ENCODE data around the gene ZNF503.
"Not testable (repeated sequence)": the region's sequence is repeated elsewhere in the genome, so short reads cannot be mapped to it uniquely, and the experiment has no call there.

ZNF503 gene

GRCh38 chr10:75363431-75363830 is 38.1 kb downstream of the ZNF503 start:
- Histone ChIP-seq H3K9ac (ENCODE audit: low read length) (no peak overlapping the region), H3K27ac (ENCODE audit: low read depth, low read length) (no peak overlapping the region), H3K4me2 (ENCODE audit: low read length) (no peak overlapping the region), H3K4me1 (ENCODE audit: control insufficient read depth in 1 of 2, insufficient read depth in 2 of 2, low read length in 2 of 2) (peaks cover 8 to 10% of the 10 kb centered on the region in 2 experiments), H3K79me2 (ENCODE audit: control insufficient read depth, insufficient read depth, low read length, poor library complexity) (no peaks in the 10 kb centered on the region), H2BK5ac (ENCODE audit: low read depth, low read length, poor library complexity) (no peak overlapping the region), H4K8ac (ENCODE audit: low read depth, low read length) (no peak overlapping the region), H2BK120ac (ENCODE audit: insufficient read depth, low read length, poor library complexity) (no peak overlapping the region), H2AK5ac (ENCODE audit: low read length) (no peak overlapping the region), H3K36me3 (ENCODE audit: control insufficient read depth in 1 of 2, insufficient read depth in 2 of 2, low read length in 2 of 2) (no peaks in the 10 kb centered on the region), H3K14ac (ENCODE audit: low read length) (no peak overlapping the region), H3K27me3 (ENCODE audit: insufficient read depth, low read length) (no peaks in the 10 kb centered on the region), H3K79me1 (ENCODE audit: low read length) (no peaks in the 10 kb centered on the region), H3K4me3 (ENCODE audit: low read depth, low read length) (no peak overlapping the region), H2BK12ac (ENCODE audit: low read length) (no peak overlapping the region), H3K4ac (ENCODE audit: low read depth, low read length) (no peak overlapping the region), H2AFZ (ENCODE audit: insufficient read depth, low read length, poor library complexity) (no peak overlapping the region), H3K23ac (ENCODE audit: low read length) (no peak overlapping the region), H3K9me3 (ENCODE audit: insufficient read depth, low read depth, low read length) (no peaks in the 10 kb centered on the region), H3K18ac (ENCODE audit: low read length) (no peak overlapping the region), H4K91ac (ENCODE audit: low read depth, low read length) (no peak overlapping the region), H4K12ac (ENCODE audit: low read depth, low read length) (no peak overlapping the region)
- no peak for DNase-seq
- no CpG with 5 or more reads among the region's 4 CpGs for WGBS (ENCODE audit: extremely low coverage, insufficient coverage, insufficient read length)

- not testable (repeated sequence) for H3K79me2 ChIP-seq (ENCODE audit: control insufficient read depth, insufficient read depth, low read length, poor library complexity); H3K4ac ChIP-seq (ENCODE audit: low read depth, low read length); H2BK120ac ChIP-seq (ENCODE audit: insufficient read depth, low read length, poor library complexity); H3K79me1 ChIP-seq (ENCODE audit: low read length); H4K91ac ChIP-seq (ENCODE audit: low read depth, low read length); H3K18ac ChIP-seq (ENCODE audit: low read length); H3K4me2 ChIP-seq (ENCODE audit: low read length); H3K36me3 ChIP-seq (ENCODE audit: control insufficient read depth in 1 of 2, insufficient read depth in 2 of 2, low read length in 2 of 2); H3K27me3 ChIP-seq (ENCODE audit: insufficient read depth, low read length); H4K12ac ChIP-seq (ENCODE audit: low read depth, low read length); H3K9ac ChIP-seq (ENCODE audit: low read length); H3K23ac ChIP-seq (ENCODE audit: low read length); H2BK12ac ChIP-seq (ENCODE audit: low read length); H3K9me3 ChIP-seq (ENCODE audit: insufficient read depth, low read depth, low read length); H4K8ac ChIP-seq (ENCODE audit: low read depth, low read length); H2AFZ ChIP-seq (ENCODE audit: insufficient read depth, low read length, poor library complexity); H3K14ac ChIP-seq (ENCODE audit: low read length); H3K4me3 ChIP-seq (ENCODE audit: low read depth, low read length); H2AK5ac ChIP-seq (ENCODE audit: low read length); H2BK5ac ChIP-seq (ENCODE audit: low read depth, low read length, poor library complexity); DNase-seq; H3K27ac ChIP-seq (ENCODE audit: low read depth, low read length)
- no CpG with 5 or more reads among the region's 8 CpGs for WGBS (ENCODE audit: extremely low coverage, insufficient coverage, insufficient read length)
- peaks cover 8 to 10% of the 10 kb centered on the region in 2 experiments for H3K4me1 ChIP-seq (ENCODE audit: control insufficient read depth in 1 of 2, insufficient read depth in 2 of 2, low read length in 2 of 2)
Measured at GRCh38 chr10:75359876-75360275, 41.7 kb downstream of the ZNF503 start.

- H3K79me2 ChIP-seq (ENCODE audit: control insufficient read depth, insufficient read depth, low read length, poor library complexity), result no peaks in the 10 kb centered on the region
- H4K12ac ChIP-seq (ENCODE audit: low read depth, low read length), result no peak overlapping the region
- H3K9ac ChIP-seq (ENCODE audit: low read length), result no peak overlapping the region
- H3K36me3 ChIP-seq (ENCODE audit: control insufficient read depth in 1 of 2, insufficient read depth in 2 of 2, low read length in 2 of 2), result no peaks in the 10 kb centered on the region
- H2BK5ac ChIP-seq (ENCODE audit: low read depth, low read length, poor library complexity), result no peak overlapping the region
- no peak overlapping the region for H3K23ac ChIP-seq (ENCODE audit: low read length)
- no peak overlapping the region for H3K27ac ChIP-seq (ENCODE audit: low read depth, low read length)
- DNase-seq, result peak; percentile 58 to 84
- no peak overlapping the region for H2AK5ac ChIP-seq (ENCODE audit: low read length)
- H3K9me3 ChIP-seq (ENCODE audit: insufficient read depth, low read depth, low read length), result no peaks in the 10 kb centered on the region
- no peak overlapping the region for H3K14ac ChIP-seq (ENCODE audit: low read length)
- no peak overlapping the region for H2BK120ac ChIP-seq (ENCODE audit: insufficient read depth, low read length, poor library complexity)
- H4K91ac ChIP-seq (ENCODE audit: low read depth, low read length), result no peak overlapping the region
- H2BK12ac ChIP-seq (ENCODE audit: low read length), result no peak overlapping the region
- no peaks in the 10 kb centered on the region for H3K27me3 ChIP-seq (ENCODE audit: insufficient read depth, low read length)
- H3K4ac ChIP-seq (ENCODE audit: low read depth, low read length), result no peak overlapping the region
- no peaks in the 10 kb centered on the region for H3K79me1 ChIP-seq (ENCODE audit: low read length)
- no CpG with 5 or more reads among the region's 6 CpGs for WGBS (ENCODE audit: extremely low coverage, insufficient coverage, insufficient read length)
- H3K4me2 ChIP-seq (ENCODE audit: low read length), result no peak overlapping the region
- peaks cover 8 to 10% of the 10 kb centered on the region in 2 experiments for H3K4me1 ChIP-seq (ENCODE audit: control insufficient read depth in 1 of 2, insufficient read depth in 2 of 2, low read length in 2 of 2)
- no peak overlapping the region for H3K4me3 ChIP-seq (ENCODE audit: low read depth, low read length)
- H4K8ac ChIP-seq (ENCODE audit: low read depth, low read length), result no peak overlapping the region
- H3K18ac ChIP-seq (ENCODE audit: low read length), result no peak overlapping the region
- no peak overlapping the region for H2AFZ ChIP-seq (ENCODE audit: insufficient read depth, low read length, poor library complexity)
Measured at GRCh38 chr10:75358835-75359421, 42.6 kb downstream of the ZNF503 start.

- no peak overlapping the region for H3K18ac ChIP-seq (ENCODE audit: low read length)
- H2AFZ ChIP-seq (ENCODE audit: insufficient read depth, low read length, poor library complexity), result no peak overlapping the region
- H3K4me2 ChIP-seq (ENCODE audit: low read length), result no peak overlapping the region
- H4K12ac ChIP-seq (ENCODE audit: low read depth, low read length), result no peak overlapping the region
- no peak overlapping the region for H2BK5ac ChIP-seq (ENCODE audit: low read depth, low read length, poor library complexity)
- peaks cover 8 to 10% of the 10 kb centered on the region in 2 experiments for H3K4me1 ChIP-seq (ENCODE audit: control insufficient read depth in 1 of 2, insufficient read depth in 2 of 2, low read length in 2 of 2)
- no peak overlapping the region for H3K4me3 ChIP-seq (ENCODE audit: low read depth, low read length)
- H3K79me2 ChIP-seq (ENCODE audit: control insufficient read depth, insufficient read depth, low read length, poor library complexity), result no peaks in the 10 kb centered on the region
- H3K9me3 ChIP-seq (ENCODE audit: insufficient read depth, low read depth, low read length), result no peaks in the 10 kb centered on the region
- no peak overlapping the region for H3K23ac ChIP-seq (ENCODE audit: low read length)
- H3K79me1 ChIP-seq (ENCODE audit: low read length), result no peaks in the 10 kb centered on the region
- WGBS (ENCODE audit: extremely low coverage, insufficient coverage, insufficient read length), result no CpG with 5 or more reads among the region's 5 CpGs
- H3K27ac ChIP-seq (ENCODE audit: low read depth, low read length), result no peak overlapping the region
- H3K36me3 ChIP-seq (ENCODE audit: control insufficient read depth in 1 of 2, insufficient read depth in 2 of 2, low read length in 2 of 2), result no peaks in the 10 kb centered on the region
- no peak overlapping the region for H3K4ac ChIP-seq (ENCODE audit: low read depth, low read length)
- no peak overlapping the region for H4K8ac ChIP-seq (ENCODE audit: low read depth, low read length)
- H3K14ac ChIP-seq (ENCODE audit: low read length), result no peak overlapping the region
- H2BK120ac ChIP-seq (ENCODE audit: insufficient read depth, low read length, poor library complexity), result no peak overlapping the region
- H2BK12ac ChIP-seq (ENCODE audit: low read length), result no peak overlapping the region
- no peak overlapping the region for H3K9ac ChIP-seq (ENCODE audit: low read length)
- no peak overlapping the region for H4K91ac ChIP-seq (ENCODE audit: low read depth, low read length)
- H2AK5ac ChIP-seq (ENCODE audit: low read length), result no peak overlapping the region
- no peaks in the 10 kb centered on the region for H3K27me3 ChIP-seq (ENCODE audit: insufficient read depth, low read length)
- no peak for DNase-seq
Measured at GRCh38 chr10:75358132-75358531, 43.4 kb downstream of the ZNF503 start.
